ENCODE data around the gene MDFI.

DNA sequence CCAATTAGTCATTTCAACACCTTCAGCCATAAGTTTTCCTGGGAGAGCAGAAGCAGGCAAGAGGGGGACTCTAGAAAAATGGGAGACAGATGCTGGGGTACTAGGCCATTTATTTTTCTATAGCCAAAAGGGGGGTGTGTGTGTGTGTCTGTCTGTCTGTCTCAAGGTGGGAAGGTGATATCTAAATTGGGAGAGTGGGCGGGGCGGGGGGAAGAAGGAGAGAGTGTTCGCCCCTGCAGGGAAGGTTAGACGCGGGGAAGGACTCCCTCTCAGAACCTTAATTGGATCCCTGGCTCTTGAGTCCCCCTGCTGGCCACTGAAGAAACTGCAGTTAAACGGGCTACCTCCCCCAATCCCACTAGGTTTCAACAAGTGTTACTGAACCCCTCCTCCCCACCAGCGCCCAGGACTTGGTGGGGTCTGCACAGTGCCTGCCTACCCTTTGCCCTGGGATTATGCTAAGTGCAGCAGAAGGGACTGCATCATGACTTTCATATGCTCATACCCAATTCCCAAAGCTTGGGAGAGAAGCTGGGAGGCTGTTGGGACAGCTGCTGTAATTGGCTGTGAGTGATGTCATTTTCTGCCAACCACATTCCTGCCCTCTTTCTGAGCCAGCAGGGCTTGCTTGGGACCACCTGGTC is 46.3 kb upstream of the MDFI start:
- TF ChIP-seq ZNF274 (IDR thresholded peaks at IDR 0.05; ENCODE audit: low read depth, low read length) (no peak), YY1 (IDR thresholded peaks at IDR 0.05; ENCODE audit: insufficient read depth, insufficient read length) (no peak)

All from NT2/D1 (cell line).